Heart left ventricle (tissue), 16 donors: ENCODE data around the gene ABHD14A. TPM values are rescaled to one million over a fixed set of nuclear protein-coding genes. Genes with fewer than 3 reads are reported as not detected.
A peak's percentile ranks its signal among the peaks of the same experiment; 100 is the strongest.

ENCODE experiments used
- ATAC-seq, 4 donors: fragments of 200-7000 bp; cut with Tn5 transposase; one replicate each; pipeline ENCODE4 v1.9.1; 2020 to 2022; ENCODE audit warnings: moderate library complexity in 4 of 4, mild to moderate bottlenecking in 3 of 4, moderate number of reproducible peaks in 1 of 4
- DNase-seq, 5 donors: peaks; one replicate each; pipeline ENCODE4 v3.0.0-alpha.2; 2020
- H3K27ac ChIP-seq, 12 donors: fragments of 200-600 bp; sonication (generic) in 4 of 12; one replicate each; pipeline versions ENCODE4 v1.5.0 to v1.8.0; 2016 to 2022; ENCODE audit warnings: mild to moderate bottlenecking in 2 of 12
- H3K27me3 ChIP-seq, 9 donors: fragments of 200-600 bp; sonication (generic) in 2 of 9; one replicate each; pipeline versions ENCODE4 v1.5.1 to v1.8.0; 2016 to 2022; ENCODE audit warnings: mild to moderate bottlenecking in 3 of 9
- H3K36me3 ChIP-seq, 9 donors: fragments of 200-600 bp; sonication (generic) in 2 of 9; one replicate each; pipeline versions ENCODE4 v1.5.0 to v1.8.0; 2018 to 2022; ENCODE audit warnings: mild to moderate bottlenecking in 2 of 9
- H3K4me1 ChIP-seq, 12 donors: fragments of 200-600 bp; sonication (generic) in 4 of 12; one replicate each; pipeline versions ENCODE4 v1.5.0 to v1.8.0; 2016 to 2022; ENCODE audit warnings: mild to moderate bottlenecking in 3 of 12
- H3K4me3 ChIP-seq, 12 donors: fragments of 200-600 bp; sonication (generic) in 4 of 12; one replicate each; pipeline versions ENCODE4 v1.5.0 to v1.8.0; 2017 to 2022; ENCODE audit warnings: mild to moderate bottlenecking in 9 of 12, moderate library complexity in 4 of 12
- H3K9me3 ChIP-seq, 12 donors: fragments of 200-600 bp; sonication (generic) in 4 of 12; one replicate each; pipeline versions ENCODE4 v1.5.0 to v1.8.0; 2016 to 2022; ENCODE audit warnings: mild to moderate bottlenecking in 1 of 12
- POLR2A ChIP-seq, 2 donors: fragments of 450-650 bp; IDR thresholded peaks; one replicate each; pipeline ENCODE4 v1.6.1; 2017; ENCODE audit warnings: antibody characterized with exemption in 2 of 2, mild to moderate bottlenecking in 2 of 2, moderate library complexity in 2 of 2
- WGBS, 4 donors: extraction: QIAGEN DNeasy Blood & Tissue Kit in 2 of 4; methylation state at CpG; one replicate each; pipeline versions ENCODE4 v1.1.5 to v1.1.7; 2013 to 2018; 5-methylcytosine and 5-hydroxymethylcytosine counted together
- intact Hi-C, 10 donors: fragments of 100-400 bp; cut with DNase I; formaldehyde crosslinking; loops; one replicate each; pipeline versions ENCODE4 v1.11.1 to v1.14.2; 2022
- polyA plus RNA-seq, 2 donors: library from polyadenylated mRNA; stranded (reverse); fragments of 200-250 nt; gene quantifications; one replicate each; pipeline ENCODE4 v1.2.3, GENCODE V29; 2013
- total RNA-seq, 9 donors: library from RNA; depleted of rRNA in 2 of 9; stranded (reverse); fragments of >200 nt in 2 of 9; fragmentation: NEBNext Ultra II Directional in 3 of 9; extraction: Animal tissue kit (Norgen Biotek cat#: 25700) in 3 of 9; gene quantifications; one replicate each; pipeline versions ENCODE4 v1.1.0 to v1.2.4, GENCODE V29; 2016 to 2023
- TF ChIP-seq, protein P1 (sequence below), 12 donors: fragments of 200-600 bp; sonication (generic) in 4 of 12; IDR thresholded peaks; one replicate each; pipeline versions ENCODE4 v1.5.0 to v1.8.0; 2018 to 2022; ENCODE audit warnings: antibody characterized with exemption in 12 of 12, mild to moderate bottlenecking in 5 of 12
- donor health status: ischemic (EF 13 %, LVEDD 7.1; RV severe dilation, severe dysfunction).
- donor health status: healthy with polysubstance abuse.
- donor health status: DM: no; HTN: yes; CAD: no.
- donor health status: DM: no; HTN: no; CAD: no.
- donor health status: ischemic (EF 25% LVEDD 6.9; RV normal size, moderate dysfunction).
- donor health status: ischemic (EF 25% LVEDD 5.7; RV mildly dilated, moderate dysfunction).
- donor health status: healthy.
- donor health status: DM: yes; HTN: yes; CAD: no.
- donor health status: ischemic (EF 35%, LVEDD 5.7; RV mildly dilated, moderate dysfunction).
- donor health status: nonischemic (EF 11% LVEDD 7.7; RV severe dilation, severe dysfunction).
- donor health status: DM: yes; HTN: yes; CAD: no.
- donor health status: PGD.
- donor health status: ischemic (EF 29% LVEDD 5.4; RV normal size, mild dysfunction).
- donor health status: nonischemic (EF 23%, LVEDD 6.1; RV moderate dilation, normal function).

ABHD14A gene
- total and polyA plus RNA-seq, 11 donors, result 17.7 to 70.3 (median 22.1) TPM

DNA sequence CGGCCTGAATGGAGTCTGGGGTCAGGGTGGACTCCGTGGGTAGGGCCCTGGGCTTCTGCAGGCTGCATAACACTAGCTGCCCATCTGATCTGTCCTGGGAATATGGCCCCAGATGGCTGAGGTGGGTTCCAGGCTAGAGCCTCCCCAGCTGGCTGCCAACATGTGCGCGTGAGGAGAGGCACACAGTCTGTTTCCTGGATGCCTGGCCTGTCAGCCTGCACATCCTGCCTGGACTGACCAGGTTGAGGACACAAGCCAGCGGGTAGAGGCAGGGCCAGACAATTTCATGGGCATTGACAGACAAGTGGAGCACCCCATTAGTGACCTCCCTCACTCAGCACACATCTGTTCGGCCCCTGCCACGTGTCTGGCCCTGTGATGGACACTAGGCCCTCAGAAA, 50.6 kb downstream of the ABHD14A start:
- peak overlapping the region in 1 of 12 donors; percentile 11 for H3K4me3 ChIP-seq
- 57 to 70% (median 59%) methylated on average over 7 of the region's 7 CpGs for WGBS, 4 donors
- H3K27ac ChIP-seq, result peak overlapping the region; percentile 40 to 99 (median 93)
- H3K27me3 ChIP-seq, result no peaks in the 10 kb centered on the region
- TF ChIP-seq POLR2A (IDR thresholded peaks at IDR 0.05), result no peak
- TF ChIP-seq, protein P1, sequence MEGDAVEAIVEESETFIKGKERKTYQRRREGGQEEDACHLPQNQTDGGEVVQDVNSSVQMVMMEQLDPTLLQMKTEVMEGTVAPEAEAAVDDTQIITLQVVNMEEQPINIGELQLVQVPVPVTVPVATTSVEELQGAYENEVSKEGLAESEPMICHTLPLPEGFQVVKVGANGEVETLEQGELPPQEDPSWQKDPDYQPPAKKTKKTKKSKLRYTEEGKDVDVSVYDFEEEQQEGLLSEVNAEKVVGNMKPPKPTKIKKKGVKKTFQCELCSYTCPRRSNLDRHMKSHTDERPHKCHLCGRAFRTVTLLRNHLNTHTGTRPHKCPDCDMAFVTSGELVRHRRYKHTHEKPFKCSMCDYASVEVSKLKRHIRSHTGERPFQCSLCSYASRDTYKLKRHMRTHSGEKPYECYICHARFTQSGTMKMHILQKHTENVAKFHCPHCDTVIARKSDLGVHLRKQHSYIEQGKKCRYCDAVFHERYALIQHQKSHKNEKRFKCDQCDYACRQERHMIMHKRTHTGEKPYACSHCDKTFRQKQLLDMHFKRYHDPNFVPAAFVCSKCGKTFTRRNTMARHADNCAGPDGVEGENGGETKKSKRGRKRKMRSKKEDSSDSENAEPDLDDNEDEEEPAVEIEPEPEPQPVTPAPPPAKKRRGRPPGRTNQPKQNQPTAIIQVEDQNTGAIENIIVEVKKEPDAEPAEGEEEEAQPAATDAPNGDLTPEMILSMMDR (IDR thresholded peaks at IDR 0.05), result no peak
- intact Hi-C loops, result loop anchor here in 1 of 10 donors (2.0 kb wide), 1 partner anchor 27 kb away; no protein-coding TSS in a partner anchor
- H3K4me1 ChIP-seq, result peaks cover 28 to 80% (median 65%) of the 10 kb centered on the region in 12 donors
- DNase-seq (peak in 1 of 5 donors; percentile 50), ATAC-seq (peak in 1 of 4 donors; percentile 11)
- H3K9me3 ChIP-seq, result no peaks in the 10 kb centered on the region
- H3K36me3 ChIP-seq, result no peaks in the 10 kb centered on the region

DNA sequence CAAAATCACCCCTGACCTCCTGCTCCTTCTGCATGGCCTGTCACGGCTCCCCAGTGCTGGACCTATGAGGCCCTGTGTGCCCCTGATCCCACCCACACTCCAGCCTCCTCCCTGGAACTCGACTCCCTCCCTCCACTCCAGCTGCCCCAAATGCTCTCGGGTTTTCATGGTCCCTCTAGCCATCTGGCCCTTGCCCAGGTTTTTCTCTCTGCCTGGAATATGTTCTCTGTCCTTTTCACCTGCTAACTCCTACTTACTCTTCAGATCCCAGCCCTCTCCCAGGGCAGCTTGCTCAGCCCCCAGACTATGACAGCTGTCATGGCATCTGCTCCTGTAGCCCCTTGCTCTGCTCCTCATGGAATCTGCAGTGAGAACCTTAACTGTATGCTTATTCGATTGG, 51.2 kb downstream of the ABHD14A start:
- no peak overlapping the region for H3K4me3 ChIP-seq
- ATAC-seq (no peak), DNase-seq (peak in 1 of 5 donors; percentile 57)
- TF ChIP-seq, protein P1 (IDR thresholded peaks at IDR 0.05), result no peak
- no peak for TF ChIP-seq POLR2A (IDR thresholded peaks at IDR 0.05)
- 32 to 44% (median 42%) methylated on average over 4 of the region's 4 CpGs for WGBS, 4 donors
- H3K27ac ChIP-seq, result peak overlapping the region; percentile 40 to 99 (median 93)
- no peaks in the 10 kb centered on the region for H3K27me3 ChIP-seq
- no peaks in the 10 kb centered on the region for H3K9me3 ChIP-seq
- H3K36me3 ChIP-seq, result no peaks in the 10 kb centered on the region
- intact Hi-C loops, result no loop called here
- peaks cover 23 to 74% (median 59%) of the 10 kb centered on the region in 12 donors for H3K4me1 ChIP-seq

DNA sequence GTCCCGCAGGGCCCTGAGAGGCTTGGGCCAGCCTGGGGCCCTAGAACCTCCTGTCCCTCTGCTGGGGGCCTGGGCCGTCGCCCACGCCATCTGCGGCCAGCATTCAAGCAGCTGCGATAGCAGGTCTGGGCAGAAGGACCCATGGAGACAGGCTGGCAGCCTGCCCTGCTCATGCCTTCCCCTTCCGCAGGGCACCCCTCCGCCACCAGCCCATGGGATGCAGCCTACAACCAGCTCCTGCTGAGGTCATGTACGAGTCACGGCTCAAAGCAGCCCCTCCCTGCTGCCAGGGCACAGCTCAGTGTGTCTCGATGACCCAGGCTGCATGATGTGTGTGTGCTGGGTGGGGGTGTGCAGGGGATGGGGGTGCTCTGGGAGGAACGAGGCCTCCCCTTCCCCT, 53.7 kb downstream of the ABHD14A start:
- TF ChIP-seq, protein P1 (IDR thresholded peaks at IDR 0.05), result no peak
- peak in 1 of 2 donors; percentile 16 for TF ChIP-seq POLR2A (IDR thresholded peaks at IDR 0.05)
- Histone ChIP-seq H3K9me3 (no peaks in the 10 kb centered on the region), H3K36me3 (no peaks in the 10 kb centered on the region), H3K4me1 (peaks cover 14 to 60% (median 40%) of the 10 kb centered on the region in 12 donors), H3K4me3 (no peak overlapping the region), H3K27ac (peak overlapping the region; percentile 51 to 87 (median 72)), H3K27me3 (no peaks in the 10 kb centered on the region)
- 49 to 87% (median 59%) methylated on average over 4 to 12 of the region's 12 CpGs for WGBS, 4 donors
- intact Hi-C loops, result no loop called here
- ATAC-seq (peak; percentile 83 to 86 (median 84)), DNase-seq (peak; percentile 72 to 93 (median 88))

DNA sequence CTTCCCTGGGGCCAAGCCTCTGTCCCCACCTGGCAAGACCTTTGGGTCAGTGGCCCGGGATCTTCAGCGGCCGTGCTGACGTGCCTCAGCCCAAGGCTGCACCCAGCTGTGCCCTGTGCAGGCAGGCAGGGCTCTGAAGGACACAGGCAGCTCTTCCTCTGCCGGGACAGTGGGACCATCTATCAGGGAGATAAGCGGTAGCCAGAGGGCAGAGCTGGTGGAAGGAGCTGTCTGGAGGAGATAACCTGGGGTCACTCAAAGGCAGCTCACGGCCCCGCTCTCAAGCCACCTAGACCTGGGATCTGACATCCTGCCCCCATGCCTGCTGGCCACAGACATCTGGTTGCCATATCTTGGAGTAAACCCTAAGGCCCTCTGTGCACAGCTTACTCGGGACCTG, 54.2 kb downstream of the ABHD14A start:
- 48 to 58% (median 54%) methylated on average over 9 of the region's 9 CpGs for WGBS, 4 donors
- H3K36me3 ChIP-seq, result no peaks in the 10 kb centered on the region
- H3K4me1 ChIP-seq, result peaks cover 14 to 56% (median 36%) of the 10 kb centered on the region in 12 donors
- peak in 3 of 4 donors; percentile 13 to 39 (median 27) for ATAC-seq
- no peak for TF ChIP-seq POLR2A (IDR thresholded peaks at IDR 0.05)
- TF ChIP-seq, protein P1 (IDR thresholded peaks at IDR 0.05), result no peak
- H3K27ac ChIP-seq, result peak overlapping the region; percentile 51 to 87 (median 72)
- peak in 1 of 5 donors; percentile 7 for DNase-seq
- H3K4me3 ChIP-seq, result no peak overlapping the region
- no peaks in the 10 kb centered on the region for H3K27me3 ChIP-seq
- intact Hi-C loops, result no loop called here
- H3K9me3 ChIP-seq, result no peaks in the 10 kb centered on the region
